Parathyroid adenoma (tissue), 2 donors: ENCODE results near the gene SNX19.
"Not testable (repeated sequence)": the region's sequence is repeated elsewhere in the genome, so short reads cannot be mapped to it uniquely, and the experiment has no call there.

ENCODE experiments used
- H2AFZ ChIP-seq: fragments of 300-600 bp; sonication (generic); one replicate; pipeline ENCODE4 v1.7.0; 2017; ENCODE audit warnings: antibody characterized with exemption, mild to moderate bottlenecking
- H3K27ac ChIP-seq: fragments of 300-600 bp; sonication (generic); one replicate; pipeline ENCODE4 v1.7.0; 2017
- H3K27me3 ChIP-seq: fragments of 300-600 bp; sonication (generic); one replicate; pipeline ENCODE4 v1.7.0; 2017; ENCODE audit warnings: low read length; ENCODE audit not compliant: control insufficient read depth, insufficient read depth
- H3K36me3 ChIP-seq: fragments of 300-600 bp; sonication (generic); one replicate; pipeline ENCODE4 v1.7.0; 2017; ENCODE audit warnings: low read length; ENCODE audit not compliant: control insufficient read depth, insufficient read depth
- H3K4me1 ChIP-seq: fragments of 300-600 bp; sonication (generic); one replicate; pipeline ENCODE4 v1.7.0; 2017; ENCODE audit warnings: control low read depth
- H3K4me2 ChIP-seq: fragments of 300-600 bp; sonication (generic); one replicate; pipeline ENCODE4 v1.7.0; 2017; ENCODE audit warnings: low read length
- H3K4me3 ChIP-seq: fragments of 300-600 bp; sonication (generic); one replicate; pipeline ENCODE4 v1.7.0; 2017; ENCODE audit warnings: low read depth, low read length
- H3K79me2 ChIP-seq: fragments of 300-600 bp; sonication (generic); one replicate; pipeline ENCODE4 v1.7.0; 2017; ENCODE audit warnings: control low read depth
- H3K9ac ChIP-seq: fragments of 300-600 bp; sonication (generic); one replicate; pipeline ENCODE4 v1.7.0; 2017; ENCODE audit warnings: mild to moderate bottlenecking
- H3K9me3 ChIP-seq: fragments of 300-600 bp; sonication (generic); one replicate; pipeline ENCODE4 v1.7.0; 2017; ENCODE audit warnings: low read length; ENCODE audit not compliant: control insufficient read depth
- TF ChIP-seq, protein P1 (sequence below): fragments of 300-600 bp; sonication (generic); IDR thresholded peaks from one replicate; pipeline ENCODE4 v1.7.0; 2017; ENCODE audit warnings: antibody characterized with exemption, mild to moderate bottlenecking
- donor health status: primary hyperparathyroidism.

SNX19 gene

DNA sequence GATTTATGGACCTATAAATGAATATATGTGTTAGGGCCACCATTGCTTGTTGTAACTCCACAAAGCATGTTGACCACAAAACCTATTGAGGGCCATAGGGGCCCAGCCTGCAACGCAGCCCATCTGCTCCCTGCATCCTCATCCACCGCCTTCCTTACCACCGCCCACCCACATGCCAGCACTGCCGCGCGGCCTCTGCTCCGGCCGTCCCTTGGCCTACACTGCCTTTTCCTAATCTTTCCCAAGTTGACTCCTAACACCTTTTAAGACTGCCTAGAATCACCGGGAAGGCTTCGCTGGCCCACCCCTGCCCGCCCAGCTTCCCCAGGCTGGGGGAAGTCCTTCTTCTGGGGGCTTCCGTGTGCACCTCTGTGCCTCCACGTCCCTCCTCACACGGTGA is 55.0 kb downstream of the SNX19 start:
- Histone ChIP-seq H3K4me3 (no peak overlapping the region), H3K79me2 (no peaks in the 10 kb centered on the region), H3K9ac (no peak overlapping the region), H3K27ac (no peak overlapping the region), H2AFZ (no peak overlapping the region), H3K9me3 (no peaks in the 10 kb centered on the region), H3K4me2 (no peak overlapping the region), H3K27me3 (no peaks in the 10 kb centered on the region), H3K36me3 (no peaks in the 10 kb centered on the region), H3K4me1 (peaks cover 12% of the 10 kb centered on the region)
- TF ChIP-seq, protein P1, sequence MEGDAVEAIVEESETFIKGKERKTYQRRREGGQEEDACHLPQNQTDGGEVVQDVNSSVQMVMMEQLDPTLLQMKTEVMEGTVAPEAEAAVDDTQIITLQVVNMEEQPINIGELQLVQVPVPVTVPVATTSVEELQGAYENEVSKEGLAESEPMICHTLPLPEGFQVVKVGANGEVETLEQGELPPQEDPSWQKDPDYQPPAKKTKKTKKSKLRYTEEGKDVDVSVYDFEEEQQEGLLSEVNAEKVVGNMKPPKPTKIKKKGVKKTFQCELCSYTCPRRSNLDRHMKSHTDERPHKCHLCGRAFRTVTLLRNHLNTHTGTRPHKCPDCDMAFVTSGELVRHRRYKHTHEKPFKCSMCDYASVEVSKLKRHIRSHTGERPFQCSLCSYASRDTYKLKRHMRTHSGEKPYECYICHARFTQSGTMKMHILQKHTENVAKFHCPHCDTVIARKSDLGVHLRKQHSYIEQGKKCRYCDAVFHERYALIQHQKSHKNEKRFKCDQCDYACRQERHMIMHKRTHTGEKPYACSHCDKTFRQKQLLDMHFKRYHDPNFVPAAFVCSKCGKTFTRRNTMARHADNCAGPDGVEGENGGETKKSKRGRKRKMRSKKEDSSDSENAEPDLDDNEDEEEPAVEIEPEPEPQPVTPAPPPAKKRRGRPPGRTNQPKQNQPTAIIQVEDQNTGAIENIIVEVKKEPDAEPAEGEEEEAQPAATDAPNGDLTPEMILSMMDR: no peak

DNA sequence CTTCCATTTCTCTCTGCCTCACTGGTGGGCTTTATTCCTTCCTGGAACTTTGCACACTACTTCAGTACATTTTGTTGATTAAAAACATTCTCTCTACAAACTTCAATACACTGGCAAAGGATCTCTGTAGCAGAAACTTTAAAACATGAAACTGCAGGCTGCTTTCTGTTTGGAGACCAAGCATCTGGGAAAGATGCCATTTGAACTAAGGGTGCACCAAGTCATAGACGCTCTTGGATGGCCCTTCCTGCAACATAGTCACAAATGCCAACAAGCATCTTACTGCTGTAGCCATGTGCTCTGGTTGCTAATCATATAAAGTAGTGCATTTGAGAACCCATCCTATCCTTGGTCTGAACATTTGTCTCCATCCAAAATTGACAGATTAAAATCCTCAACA is 56.4 kb downstream of the SNX19 start:
- H3K4me3 ChIP-seq: no peak overlapping the region
- peaks cover 2% of the 10 kb centered on the region for H3K4me1 ChIP-seq
- H3K4me2 ChIP-seq: no peak overlapping the region
- no peaks in the 10 kb centered on the region for H3K36me3 ChIP-seq
- no peaks in the 10 kb centered on the region for H3K9me3 ChIP-seq
- H3K27ac ChIP-seq: no peak overlapping the region
- H3K9ac ChIP-seq: no peak overlapping the region
- TF ChIP-seq, protein P1: no peak
- H3K27me3 ChIP-seq: no peaks in the 10 kb centered on the region
- no peak overlapping the region for H2AFZ ChIP-seq
- H3K79me2 ChIP-seq: no peaks in the 10 kb centered on the region

DNA sequence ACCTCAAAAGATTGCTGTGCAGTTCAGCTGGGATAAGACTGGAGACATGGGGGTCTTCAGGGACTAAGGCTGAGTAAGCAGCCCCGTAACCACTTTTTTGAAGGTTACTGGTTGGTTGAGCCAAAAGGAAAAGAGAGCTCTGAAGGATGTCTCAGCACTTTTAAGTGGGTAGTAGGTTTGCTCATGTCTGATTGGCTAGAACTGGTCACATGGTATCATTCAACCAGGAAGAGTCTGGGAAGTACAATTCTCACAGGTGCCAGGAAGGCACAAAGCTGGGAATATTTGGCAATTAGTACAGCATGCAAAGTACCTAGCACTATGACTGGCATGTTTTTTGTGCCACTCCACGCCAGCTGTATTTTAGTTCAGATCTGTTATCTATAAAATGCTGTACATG is 58.1 kb downstream of the SNX19 start:
- no peak overlapping the region for H3K4me3 ChIP-seq
- no peaks in the 10 kb centered on the region for H3K36me3 ChIP-seq
- H3K27ac ChIP-seq: no peak overlapping the region
- no peak overlapping the region for H2AFZ ChIP-seq
- no peak overlapping the region for H3K4me2 ChIP-seq
- H3K79me2 ChIP-seq: no peaks in the 10 kb centered on the region
- no peak overlapping the region for H3K9ac ChIP-seq
- no peaks in the 10 kb centered on the region for H3K27me3 ChIP-seq
- H3K4me1 ChIP-seq: no peaks in the 10 kb centered on the region
- TF ChIP-seq, protein P1: no peak
- no peaks in the 10 kb centered on the region for H3K9me3 ChIP-seq

DNA sequence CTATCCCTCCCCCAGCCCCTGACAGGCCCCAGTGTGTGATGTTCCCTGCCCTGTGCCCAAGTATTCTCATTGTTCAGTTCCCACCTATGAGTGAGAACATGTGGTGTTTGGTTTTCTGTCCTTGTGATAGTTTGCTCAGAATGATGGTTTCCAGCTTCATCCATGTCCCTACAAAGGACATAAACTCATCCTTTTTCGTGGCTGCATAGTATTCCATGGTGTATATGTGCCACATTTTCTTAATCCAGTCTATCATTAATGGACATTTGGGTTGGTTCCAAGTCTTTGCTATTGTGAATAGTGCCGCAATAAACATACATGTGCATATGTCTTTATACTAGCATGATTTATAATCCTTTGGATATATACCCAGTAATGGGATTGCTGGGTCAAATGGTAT is 60.6 kb downstream of the SNX19 start:
- not testable (repeated sequence) for H3K4me3 ChIP-seq, H3K4me1 ChIP-seq, H3K36me3 ChIP-seq, H3K9me3 ChIP-seq, H2AFZ ChIP-seq, H3K9ac ChIP-seq, H3K79me2 ChIP-seq, H3K4me2 ChIP-seq, H3K27me3 ChIP-seq, H3K27ac ChIP-seq

DNA sequence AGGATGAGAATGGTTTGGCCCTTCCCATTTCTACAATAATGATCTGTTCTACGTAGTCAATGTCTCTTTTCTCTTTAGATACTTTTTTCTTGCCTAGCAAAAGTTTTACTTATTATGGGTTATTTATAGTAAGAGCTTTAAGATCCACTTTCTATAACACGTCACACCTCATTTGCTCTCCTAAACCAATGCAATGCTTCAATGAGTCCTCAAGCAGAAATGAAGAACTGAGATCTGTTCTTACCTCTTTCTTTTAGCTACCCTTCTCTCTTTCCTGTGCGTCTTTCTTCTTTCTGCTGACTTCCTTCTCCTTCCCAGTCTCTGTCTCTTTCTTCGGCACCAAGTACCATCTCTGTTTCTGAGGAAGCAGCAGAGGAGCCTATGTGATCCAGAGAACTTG is 61.8 kb downstream of the SNX19 start:
- Histone ChIP-seq H3K9ac (no peak overlapping the region), H3K36me3 (no peaks in the 10 kb centered on the region), H3K27me3 (no peaks in the 10 kb centered on the region), H3K79me2 (no peaks in the 10 kb centered on the region), H2AFZ (no peak overlapping the region), H3K9me3 (no peaks in the 10 kb centered on the region), H3K27ac (no peak overlapping the region), H3K4me1 (no peaks in the 10 kb centered on the region), H3K4me3 (no peak overlapping the region), H3K4me2 (no peak overlapping the region)
- TF ChIP-seq, protein P1: no peak
